HepG2 (cell line): ENCODE data around the gene NES. TPM values are rescaled to one million over a fixed set of nuclear protein-coding genes. Genes with fewer than 3 reads are reported as not detected.

Source experiments
- DPF2 ChIP-seq: sonication (generic); formaldehyde crosslinking; IDR thresholded peaks from 2 replicates; pipeline ENCODE4 v1.4.0; 2020; ENCODE audit warnings: mild to moderate bottlenecking, low read depth, missing genetic modification reagents, borderline replicate concordance
- GPN1 ChIP-seq: sonication (generic); formaldehyde crosslinking; IDR thresholded peaks from 2 replicates; pipeline ENCODE4 v1.5.1; 2020; ENCODE audit warnings: missing genetic modification reagents, borderline replicate concordance
- MAF1 ChIP-seq: sonication (generic); formaldehyde crosslinking; IDR thresholded peaks from 2 replicates; pipeline ENCODE4 v1.5.0; 2020; ENCODE audit warnings: missing genetic modification reagents, borderline replicate concordance
- NFE2L1 ChIP-seq: sonication (generic); formaldehyde crosslinking; IDR thresholded peaks from 2 replicates; pipeline ENCODE4 v1.4.0; 2020; ENCODE audit warnings: missing genetic modification reagents, mild to moderate bottlenecking, borderline replicate concordance
- RBM39 ChIP-seq: fragments of 200-400 bp; formaldehyde crosslinking; IDR thresholded peaks from one replicate; pipeline ENCODE4 v1.6.1; 2018; ENCODE audit warnings: antibody characterized with exemption, mild to moderate bottlenecking, low read depth, low read length; ENCODE audit not compliant: poor library complexity, severe bottlenecking
- SRY ChIP-seq: sonication (generic); formaldehyde crosslinking; IDR thresholded peaks from 2 replicates; pipeline ENCODE4 v1.8.0; 2022; ENCODE audit warnings: mild to moderate bottlenecking, missing genetic modification reagents
- TCF7L2 ChIP-seq: IDR thresholded peaks from 2 replicates; pipeline ENCODE4 v1.6.1; 2011; ENCODE audit warnings: mild to moderate bottlenecking, low read depth, low read length, moderate library complexity
- ZBTB3 ChIP-seq: sonication (generic); formaldehyde crosslinking; IDR thresholded peaks from 2 replicates; pipeline ENCODE4 v1.4.0; 2020; ENCODE audit warnings: low read depth, mild to moderate bottlenecking, moderate library complexity, missing genetic modification reagents, borderline replicate concordance
- ZNF253 ChIP-seq: sonication (generic); formaldehyde crosslinking; IDR thresholded peaks from 2 replicates; pipeline ENCODE4 v1.8.0; 2022; ENCODE audit warnings: mild to moderate bottlenecking, missing genetic modification reagents, borderline replicate concordance
- ZNF44 ChIP-seq: sonication (generic); formaldehyde crosslinking; IDR thresholded peaks from 2 replicates; pipeline ENCODE4 v1.5.1; 2020; ENCODE audit warnings: mild to moderate bottlenecking, missing genetic modification reagents
- ZNF724P ChIP-seq: sonication (generic); formaldehyde crosslinking; IDR thresholded peaks from 2 replicates; pipeline ENCODE4 v1.8.0; 2022; ENCODE audit warnings: missing genetic modification reagents, borderline replicate concordance
- polyA plus RNA-seq, 8 experiments: library from polyadenylated mRNA; depleted of rRNA in 3 of 8; stranded (reverse) in 7 of 8; unstranded in 1 of 8; fragments of >200 nt; fragmentation: Illumina TruSeq in 4 of 8; extraction: Trizol in 4 of 8; gene quantifications; 2 replicates each; pipeline versions ENCODE4 v1.2.1 to v1.2.3, GENCODE V29; 2011 to 2016; ENCODE audit warnings: low read depth in 4 of 8, missing spikeins in 1 of 8, mixed read lengths in 1 of 8; ENCODE audit not compliant: insufficient read depth in 1 of 8
- total RNA-seq, 5 experiments: library from RNA; depleted of rRNA; stranded (reverse); fragments of >200 nt; fragmentation: Illumina TruSeq; extraction: Trizol; gene quantifications; 2 replicates each; pipeline ENCODE4 v1.2.3, GENCODE V29; 2016; ENCODE audit warnings: low read depth in 1 of 5
- TF ChIP-seq, protein P1 (sequence below): sonication (generic); formaldehyde crosslinking; IDR thresholded peaks from 2 replicates; pipeline ENCODE4 v1.5.1; 2020; ENCODE audit warnings: mild to moderate bottlenecking, missing genetic modification reagents, borderline replicate concordance
- TF ChIP-seq, protein P2 (sequence below): IDR thresholded peaks from 2 replicates; pipeline ENCODE4 v1.6.1; 2016; ENCODE audit warnings: low read depth, borderline replicate concordance
- TF ChIP-seq, protein P3 (sequence below): sonication (generic); formaldehyde crosslinking; IDR thresholded peaks from 2 replicates; pipeline ENCODE4 v1.4.0; 2020; ENCODE audit warnings: missing genetic modification reagents, mild to moderate bottlenecking, borderline replicate concordance
- TF ChIP-seq, protein P4 (sequence below): sonication (generic); formaldehyde crosslinking; IDR thresholded peaks from 2 replicates; pipeline ENCODE4 v1.5.1; 2020; ENCODE audit warnings: missing genetic modification reagents, mild to moderate bottlenecking, borderline replicate concordance
- TF ChIP-seq, protein P5 (sequence below): fragments of 450-650 bp; IDR thresholded peaks from 2 replicates; pipeline ENCODE4 v1.6.1; 2017
- TF ChIP-seq, protein P6 (sequence below): sonication (generic); formaldehyde crosslinking; conservative IDR thresholded peaks from 2 replicates; pipeline ENCODE4 v1.4.0; 2020; ENCODE audit warnings: missing genetic modification reagents

NES gene
- total and polyA plus RNA-seq, 2 of the 13 experiments (the other 11 are each of a cell fraction or from before 2014, with no cell fraction given): 1.7 to 16.6 TPM

DNA sequence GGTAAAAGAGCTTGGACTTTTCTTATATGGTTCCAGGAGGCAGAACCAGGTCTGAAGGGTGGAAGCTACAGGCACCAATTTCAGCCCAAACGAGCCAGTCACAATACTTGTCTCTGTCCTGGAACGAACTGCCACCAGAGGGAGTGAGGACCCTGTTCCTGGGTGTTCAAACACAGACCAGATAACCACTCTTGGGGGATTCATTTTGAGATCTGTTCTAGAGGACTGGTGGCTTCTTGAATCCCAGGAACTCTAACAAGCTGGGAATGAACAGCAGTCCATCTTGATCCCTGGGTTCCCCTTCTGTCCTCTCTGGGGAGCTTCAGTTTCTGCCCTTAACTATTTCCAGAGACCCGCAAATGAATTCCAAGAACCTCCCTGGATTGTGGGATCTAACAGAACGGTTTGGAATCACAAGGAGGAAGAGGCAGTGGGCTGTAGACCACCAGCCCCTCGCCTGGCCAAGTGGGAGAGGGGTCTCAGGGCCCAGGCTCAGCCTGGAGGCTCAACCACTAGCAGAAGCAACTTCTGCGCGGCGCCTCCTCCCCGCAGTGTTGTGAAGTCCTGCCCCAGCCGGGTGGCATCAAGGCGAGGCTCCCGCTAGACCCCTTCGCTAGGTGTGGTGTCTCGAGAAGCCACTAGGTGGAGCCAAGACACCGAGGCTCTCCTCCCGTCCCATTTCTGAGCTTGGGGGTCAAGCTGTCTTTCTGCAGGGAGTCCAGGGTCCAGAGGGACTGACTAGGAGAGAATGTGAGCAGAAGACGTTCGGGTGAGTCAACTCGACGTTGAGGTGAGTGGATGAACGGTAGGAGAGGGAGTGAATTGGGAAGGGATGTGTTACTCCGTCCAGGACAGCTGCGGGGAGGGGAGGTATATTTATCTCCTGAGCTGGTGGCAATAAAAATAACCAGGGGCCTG is 12.1 kb upstream of the NES start (continued):
- TF ChIP-seq DPF2 (CRISPR knock-in tag) (no peak), RBM39 (no peak), TCF7L2 (no peak), ZBTB3 (CRISPR knock-in tag) (no peak), MAF1 (CRISPR knock-in tag) (no peak), ZNF44 (CRISPR knock-in tag) (no peak), SRY (no peak), GPN1 (CRISPR knock-in tag) (no peak), ZNF253 (CRISPR knock-in tag) (no peak), NFE2L1 (CRISPR knock-in tag) (no peak), ZNF724P (CRISPR knock-in tag) (no peak)
- TF ChIP-seq, protein P1, sequence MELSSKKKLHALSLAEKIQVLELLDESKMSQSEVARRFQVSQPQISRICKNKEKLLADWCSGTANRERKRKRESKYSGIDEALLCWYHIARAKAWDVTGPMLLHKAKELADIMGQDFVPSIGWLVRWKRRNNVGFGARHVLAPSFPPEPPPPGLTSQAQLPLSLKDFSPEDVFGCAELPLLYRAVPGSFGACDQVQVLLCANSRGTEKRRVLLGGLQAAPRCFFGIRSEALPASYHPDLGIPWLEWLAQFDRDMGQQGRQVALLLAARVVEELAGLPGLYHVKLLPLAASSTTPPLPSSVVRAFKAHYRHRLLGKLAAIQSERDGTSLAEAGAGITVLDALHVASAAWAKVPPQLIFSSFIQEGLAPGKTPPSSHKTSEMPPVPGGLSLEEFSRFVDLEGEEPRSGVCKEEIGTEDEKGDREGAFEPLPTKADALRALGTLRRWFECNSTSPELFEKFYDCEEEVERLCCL (CRISPR knock-in tag): no peak
- TF ChIP-seq, protein P2, sequence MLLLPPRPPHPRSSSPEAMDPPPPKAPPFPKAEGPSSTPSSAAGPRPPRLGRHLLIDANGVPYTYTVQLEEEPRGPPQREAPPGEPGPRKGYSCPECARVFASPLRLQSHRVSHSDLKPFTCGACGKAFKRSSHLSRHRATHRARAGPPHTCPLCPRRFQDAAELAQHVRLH: peak; percentile 3; the same call in 1 of the 2 replicates
- TF ChIP-seq, protein P3, sequence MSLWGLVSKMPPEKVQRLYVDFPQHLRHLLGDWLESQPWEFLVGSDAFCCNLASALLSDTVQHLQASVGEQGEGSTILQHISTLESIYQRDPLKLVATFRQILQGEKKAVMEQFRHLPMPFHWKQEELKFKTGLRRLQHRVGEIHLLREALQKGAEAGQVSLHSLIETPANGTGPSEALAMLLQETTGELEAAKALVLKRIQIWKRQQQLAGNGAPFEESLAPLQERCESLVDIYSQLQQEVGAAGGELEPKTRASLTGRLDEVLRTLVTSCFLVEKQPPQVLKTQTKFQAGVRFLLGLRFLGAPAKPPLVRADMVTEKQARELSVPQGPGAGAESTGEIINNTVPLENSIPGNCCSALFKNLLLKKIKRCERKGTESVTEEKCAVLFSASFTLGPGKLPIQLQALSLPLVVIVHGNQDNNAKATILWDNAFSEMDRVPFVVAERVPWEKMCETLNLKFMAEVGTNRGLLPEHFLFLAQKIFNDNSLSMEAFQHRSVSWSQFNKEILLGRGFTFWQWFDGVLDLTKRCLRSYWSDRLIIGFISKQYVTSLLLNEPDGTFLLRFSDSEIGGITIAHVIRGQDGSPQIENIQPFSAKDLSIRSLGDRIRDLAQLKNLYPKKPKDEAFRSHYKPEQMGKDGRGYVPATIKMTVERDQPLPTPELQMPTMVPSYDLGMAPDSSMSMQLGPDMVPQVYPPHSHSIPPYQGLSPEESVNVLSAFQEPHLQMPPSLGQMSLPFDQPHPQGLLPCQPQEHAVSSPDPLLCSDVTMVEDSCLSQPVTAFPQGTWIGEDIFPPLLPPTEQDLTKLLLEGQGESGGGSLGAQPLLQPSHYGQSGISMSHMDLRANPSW (CRISPR knock-in tag): no peak
- TF ChIP-seq, protein P4, sequence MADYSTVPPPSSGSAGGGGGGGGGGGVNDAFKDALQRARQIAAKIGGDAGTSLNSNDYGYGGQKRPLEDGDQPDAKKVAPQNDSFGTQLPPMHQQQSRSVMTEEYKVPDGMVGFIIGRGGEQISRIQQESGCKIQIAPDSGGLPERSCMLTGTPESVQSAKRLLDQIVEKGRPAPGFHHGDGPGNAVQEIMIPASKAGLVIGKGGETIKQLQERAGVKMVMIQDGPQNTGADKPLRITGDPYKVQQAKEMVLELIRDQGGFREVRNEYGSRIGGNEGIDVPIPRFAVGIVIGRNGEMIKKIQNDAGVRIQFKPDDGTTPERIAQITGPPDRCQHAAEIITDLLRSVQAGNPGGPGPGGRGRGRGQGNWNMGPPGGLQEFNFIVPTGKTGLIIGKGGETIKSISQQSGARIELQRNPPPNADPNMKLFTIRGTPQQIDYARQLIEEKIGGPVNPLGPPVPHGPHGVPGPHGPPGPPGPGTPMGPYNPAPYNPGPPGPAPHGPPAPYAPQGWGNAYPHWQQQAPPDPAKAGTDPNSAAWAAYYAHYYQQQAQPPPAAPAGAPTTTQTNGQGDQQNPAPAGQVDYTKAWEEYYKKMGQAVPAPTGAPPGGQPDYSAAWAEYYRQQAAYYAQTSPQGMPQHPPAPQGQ (CRISPR knock-in tag): no peak
- TF ChIP-seq, protein P5, sequence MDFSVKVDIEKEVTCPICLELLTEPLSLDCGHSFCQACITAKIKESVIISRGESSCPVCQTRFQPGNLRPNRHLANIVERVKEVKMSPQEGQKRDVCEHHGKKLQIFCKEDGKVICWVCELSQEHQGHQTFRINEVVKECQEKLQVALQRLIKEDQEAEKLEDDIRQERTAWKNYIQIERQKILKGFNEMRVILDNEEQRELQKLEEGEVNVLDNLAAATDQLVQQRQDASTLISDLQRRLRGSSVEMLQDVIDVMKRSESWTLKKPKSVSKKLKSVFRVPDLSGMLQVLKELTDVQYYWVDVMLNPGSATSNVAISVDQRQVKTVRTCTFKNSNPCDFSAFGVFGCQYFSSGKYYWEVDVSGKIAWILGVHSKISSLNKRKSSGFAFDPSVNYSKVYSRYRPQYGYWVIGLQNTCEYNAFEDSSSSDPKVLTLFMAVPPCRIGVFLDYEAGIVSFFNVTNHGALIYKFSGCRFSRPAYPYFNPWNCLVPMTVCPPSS: no peak
- TF ChIP-seq, protein P6, sequence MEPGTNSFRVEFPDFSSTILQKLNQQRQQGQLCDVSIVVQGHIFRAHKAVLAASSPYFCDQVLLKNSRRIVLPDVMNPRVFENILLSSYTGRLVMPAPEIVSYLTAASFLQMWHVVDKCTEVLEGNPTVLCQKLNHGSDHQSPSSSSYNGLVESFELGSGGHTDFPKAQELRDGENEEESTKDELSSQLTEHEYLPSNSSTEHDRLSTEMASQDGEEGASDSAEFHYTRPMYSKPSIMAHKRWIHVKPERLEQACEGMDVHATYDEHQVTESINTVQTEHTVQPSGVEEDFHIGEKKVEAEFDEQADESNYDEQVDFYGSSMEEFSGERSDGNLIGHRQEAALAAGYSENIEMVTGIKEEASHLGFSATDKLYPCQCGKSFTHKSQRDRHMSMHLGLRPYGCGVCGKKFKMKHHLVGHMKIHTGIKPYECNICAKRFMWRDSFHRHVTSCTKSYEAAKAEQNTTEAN: no peak
